Kidney (tissue), 14 donors: Measurements from ENCODE around the gene NUP62. TPM values are rescaled to one million over a fixed set of nuclear protein-coding genes. Genes with fewer than 3 reads are reported as not detected.

Experiments
- DNase-seq, 5 donors: peaks; one replicate each; pipeline ENCODE4 v3.0.0-alpha.2; 2013 to 2020
- FAIRE-seq: peaks from 2 replicates; lab custom pipeline; 2012; peaks lifted over from hg19 to GRCh38; lab: Jason Lieb, UNC
- H3K27ac ChIP-seq, 2 donors: one replicate each; pipeline ENCODE4 v1.7.0; 2013; ENCODE audit warnings: low read depth in 2 of 2, low read length in 2 of 2, inconsistent platforms in 1 of 2
- H3K27me3 ChIP-seq: one replicate; pipeline ENCODE4 v1.7.1; 2013; ENCODE audit warnings: low read length, inconsistent platforms; ENCODE audit not compliant: control insufficient read depth, insufficient read depth
- H3K36me3 ChIP-seq, 3 donors: one replicate each; pipeline versions ENCODE4 v1.7.0 to v1.7.1; 2013; ENCODE audit warnings: low read length in 3 of 3, control low read depth in 1 of 3, inconsistent platforms in 1 of 3; ENCODE audit not compliant: insufficient read depth in 3 of 3, control insufficient read depth in 2 of 3
- H3K4me1 ChIP-seq, 3 donors: one replicate each; pipeline versions ENCODE4 v1.7.0 to v1.7.1; 2013; ENCODE audit warnings: low read length in 3 of 3, inconsistent platforms in 1 of 3, low read depth in 1 of 3; ENCODE audit not compliant: control insufficient read depth in 2 of 3, insufficient read depth in 2 of 3
- H3K4me3 ChIP-seq, 3 donors: one replicate each; pipeline versions ENCODE4 v1.7.0 to v1.8.1; 2013; ENCODE audit warnings: low read length in 3 of 3, control low read depth in 1 of 3, inconsistent platforms in 1 of 3
- H3K9ac ChIP-seq, 3 donors: one replicate each; pipeline versions ENCODE4 v1.7.0 to v1.7.1; 2013; ENCODE audit warnings: low read length in 3 of 3, control low read depth in 1 of 3, inconsistent platforms in 1 of 3
- H3K9me3 ChIP-seq, 3 donors: one replicate each; pipeline versions ENCODE4 v1.7.0 to v1.7.1; 2013; ENCODE audit warnings: low read length in 3 of 3, control low read depth in 1 of 3, inconsistent platforms in 1 of 3; ENCODE audit not compliant: control insufficient read depth in 2 of 3, insufficient read depth in 1 of 3
- intact Hi-C: fragments of 100-400 bp; cut with DNase I; formaldehyde crosslinking; loops from one replicate; pipeline ENCODE4 v1.11.1; 2022
- polyA plus RNA-seq: library from polyadenylated mRNA; stranded (reverse); fragments of 350-450 nt; fragmentation: Illumina TruSeq; extraction: RNeasy Lipid Tissue Mini Kit (QIAGEN cat#74804); gene quantifications from one replicate; pipeline ENCODE4 v1.2.3, GENCODE V29; 2014; ENCODE audit warnings: low read depth, low replicate concordance; ENCODE audit not compliant: insufficient read depth
- total RNA-seq: library from RNA; stranded (reverse); fragmentation: NEBNext Ultra II Directional; extraction: Animal tissue kit (Norgen Biotek cat#: 25700); gene quantifications from one replicate; pipeline ENCODE4 v1.2.1, GENCODE V29; 2021
- TF ChIP-seq, protein P1 (sequence below): IDR thresholded peaks from 3 replicates; pipeline ENCODE4 v1.5.1; 2012; ENCODE audit warnings: mild to moderate bottlenecking, moderate library complexity, borderline replicate concordance; ENCODE audit not compliant: insufficient read depth; ENCODE audit errors: extremely low read depth
- donor health status: control.
- donor health status: control.
- donor health status: control.
- donor health status: control.
- donor health status: control.
- donor health status: DM: yes; HTN: yes; CAD: no.
- donor health status: Normal renal cell carcinoma (clear cell type).

NUP62 gene
- total and polyA plus RNA-seq, 2 donors from 2014 or later, result 17.1 to 39.0 TPM

DNA sequence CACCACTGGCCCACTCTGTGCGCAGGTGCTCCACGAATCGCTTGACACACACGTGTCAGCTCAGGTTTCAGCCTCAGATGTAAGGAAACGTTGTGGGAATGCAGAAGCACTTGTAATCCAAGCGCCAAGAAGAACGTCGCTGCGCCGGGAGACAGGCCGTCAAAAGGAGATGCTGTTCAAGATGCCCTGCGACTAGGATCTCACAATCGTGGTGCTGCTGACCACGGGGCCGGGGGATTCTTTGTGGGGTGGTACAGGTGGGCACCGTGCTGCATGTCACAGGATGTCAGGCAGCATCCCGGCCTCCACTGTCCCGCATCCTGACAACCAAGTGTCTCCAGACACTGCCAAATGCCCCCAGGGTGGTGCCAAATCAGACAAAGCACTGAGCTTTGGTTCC, 48.6 kb upstream of the NUP62 start:
- H3K4me1 ChIP-seq, result no peaks in the 10 kb centered on the region
- DNase-seq (no peak), FAIRE-seq (no peak)
- H3K27ac ChIP-seq, result no peak overlapping the region
- no peak overlapping the region for H3K4me3 ChIP-seq
- TF ChIP-seq, protein P1, sequence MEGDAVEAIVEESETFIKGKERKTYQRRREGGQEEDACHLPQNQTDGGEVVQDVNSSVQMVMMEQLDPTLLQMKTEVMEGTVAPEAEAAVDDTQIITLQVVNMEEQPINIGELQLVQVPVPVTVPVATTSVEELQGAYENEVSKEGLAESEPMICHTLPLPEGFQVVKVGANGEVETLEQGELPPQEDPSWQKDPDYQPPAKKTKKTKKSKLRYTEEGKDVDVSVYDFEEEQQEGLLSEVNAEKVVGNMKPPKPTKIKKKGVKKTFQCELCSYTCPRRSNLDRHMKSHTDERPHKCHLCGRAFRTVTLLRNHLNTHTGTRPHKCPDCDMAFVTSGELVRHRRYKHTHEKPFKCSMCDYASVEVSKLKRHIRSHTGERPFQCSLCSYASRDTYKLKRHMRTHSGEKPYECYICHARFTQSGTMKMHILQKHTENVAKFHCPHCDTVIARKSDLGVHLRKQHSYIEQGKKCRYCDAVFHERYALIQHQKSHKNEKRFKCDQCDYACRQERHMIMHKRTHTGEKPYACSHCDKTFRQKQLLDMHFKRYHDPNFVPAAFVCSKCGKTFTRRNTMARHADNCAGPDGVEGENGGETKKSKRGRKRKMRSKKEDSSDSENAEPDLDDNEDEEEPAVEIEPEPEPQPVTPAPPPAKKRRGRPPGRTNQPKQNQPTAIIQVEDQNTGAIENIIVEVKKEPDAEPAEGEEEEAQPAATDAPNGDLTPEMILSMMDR, result no peak
- no peaks in the 10 kb centered on the region for H3K9me3 ChIP-seq
- no peaks in the 10 kb centered on the region for H3K27me3 ChIP-seq
- peaks cover 0 to 13% (median 4%) of the 10 kb centered on the region in 3 donors for H3K36me3 ChIP-seq
- intact Hi-C loops, result no loop called here
- H3K9ac ChIP-seq, result no peak overlapping the region

DNA sequence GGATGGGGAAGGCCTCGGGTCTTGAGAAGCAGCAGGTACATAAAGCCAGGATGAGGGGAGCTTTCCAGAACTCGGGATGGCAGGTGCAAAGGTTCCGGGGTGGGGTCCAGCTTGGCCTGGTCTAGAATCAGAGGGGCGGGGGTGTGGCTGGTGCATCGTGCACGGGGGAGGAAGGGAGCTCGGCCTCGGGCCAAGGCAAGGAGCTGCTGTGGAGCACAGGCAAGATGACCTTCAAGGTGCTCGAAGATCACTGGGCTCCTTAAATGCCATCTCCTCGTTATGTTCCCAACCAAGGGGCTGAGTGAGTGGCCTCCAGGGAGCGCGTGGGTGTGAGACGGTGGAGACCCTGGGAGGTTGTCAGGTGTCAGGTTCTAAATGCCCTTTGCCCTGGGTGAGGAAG, 47.8 kb upstream of the NUP62 start:
- intact Hi-C loops, result no loop called here
- FAIRE-seq (no peak), DNase-seq (no peak)
- Histone ChIP-seq H3K27ac (no peak overlapping the region), H3K27me3 (no peaks in the 10 kb centered on the region), H3K9me3 (no peaks in the 10 kb centered on the region), H3K9ac (no peak overlapping the region), H3K4me1 (no peaks in the 10 kb centered on the region), H3K4me3 (no peak overlapping the region), H3K36me3 (peaks cover 0 to 12% (median 4%) of the 10 kb centered on the region in 3 donors)
- TF ChIP-seq, protein P1, result no peak

DNA sequence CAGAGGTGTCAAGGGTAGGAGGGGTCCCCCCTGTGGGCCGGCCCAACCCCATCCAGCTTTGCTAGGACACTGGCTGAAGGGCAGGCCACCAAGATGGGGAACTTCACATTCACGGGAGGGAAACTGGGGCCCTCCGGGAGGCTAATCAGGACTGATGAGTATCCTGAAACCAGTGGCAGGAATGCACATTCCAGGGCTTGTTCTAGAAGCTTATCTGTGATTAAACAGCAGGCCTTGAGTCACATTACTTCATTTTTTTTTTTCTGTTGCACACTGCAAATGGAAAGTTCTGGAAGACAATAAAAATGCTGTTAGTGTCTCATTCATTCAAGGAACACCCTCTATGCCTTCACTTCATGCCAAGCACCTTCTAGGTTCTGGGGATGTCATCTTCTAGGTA, 47.2 kb upstream of the NUP62 start:
- DNase-seq, result no peak
- TF ChIP-seq, protein P1, result no peak
- FAIRE-seq, result no peak
- H3K27me3 ChIP-seq, result no peaks in the 10 kb centered on the region
- no peaks in the 10 kb centered on the region for H3K4me1 ChIP-seq
- intact Hi-C loops, result no loop called here
- H3K27ac ChIP-seq, result no peak overlapping the region
- peaks cover 0 to 7% (median 4%) of the 10 kb centered on the region in 3 donors for H3K36me3 ChIP-seq
- no peaks in the 10 kb centered on the region for H3K9me3 ChIP-seq
- H3K4me3 ChIP-seq, result no peak overlapping the region
- no peak overlapping the region for H3K9ac ChIP-seq

DNA sequence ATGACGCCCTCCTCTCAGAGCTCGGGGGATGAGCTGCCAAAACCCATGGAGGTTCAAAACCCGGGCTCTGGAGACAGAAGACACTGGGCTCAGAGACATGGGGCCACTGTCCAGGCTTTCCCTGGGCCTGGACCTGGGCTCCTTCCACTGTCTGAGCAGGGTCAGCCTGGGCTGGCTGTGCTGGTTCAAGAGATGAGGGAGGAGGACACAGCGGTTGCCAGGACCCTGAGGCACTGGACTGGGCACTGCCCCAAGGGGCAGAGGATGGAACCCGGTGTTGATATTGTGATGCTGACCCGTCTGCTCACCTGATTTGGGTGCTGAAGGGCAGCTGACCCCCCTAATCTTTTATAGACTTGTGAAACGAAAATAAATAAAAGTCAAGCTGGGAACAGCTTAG, 45.7 kb upstream of the NUP62 start:
- TF ChIP-seq, protein P1, result no peak
- H3K4me3 ChIP-seq, result no peak overlapping the region
- no peaks in the 10 kb centered on the region for H3K4me1 ChIP-seq
- H3K36me3 ChIP-seq, result peaks cover 0 to 6% (median 4%) of the 10 kb centered on the region in 3 donors
- FAIRE-seq (no peak), DNase-seq (no peak)
- H3K9me3 ChIP-seq, result no peaks in the 10 kb centered on the region
- intact Hi-C loops, result no loop called here
- no peak overlapping the region for H3K9ac ChIP-seq
- H3K27ac ChIP-seq, result no peak overlapping the region
- no peaks in the 10 kb centered on the region for H3K27me3 ChIP-seq
